ENCODE data around the gene DNAH9.

Gene DNAH9, protein sequence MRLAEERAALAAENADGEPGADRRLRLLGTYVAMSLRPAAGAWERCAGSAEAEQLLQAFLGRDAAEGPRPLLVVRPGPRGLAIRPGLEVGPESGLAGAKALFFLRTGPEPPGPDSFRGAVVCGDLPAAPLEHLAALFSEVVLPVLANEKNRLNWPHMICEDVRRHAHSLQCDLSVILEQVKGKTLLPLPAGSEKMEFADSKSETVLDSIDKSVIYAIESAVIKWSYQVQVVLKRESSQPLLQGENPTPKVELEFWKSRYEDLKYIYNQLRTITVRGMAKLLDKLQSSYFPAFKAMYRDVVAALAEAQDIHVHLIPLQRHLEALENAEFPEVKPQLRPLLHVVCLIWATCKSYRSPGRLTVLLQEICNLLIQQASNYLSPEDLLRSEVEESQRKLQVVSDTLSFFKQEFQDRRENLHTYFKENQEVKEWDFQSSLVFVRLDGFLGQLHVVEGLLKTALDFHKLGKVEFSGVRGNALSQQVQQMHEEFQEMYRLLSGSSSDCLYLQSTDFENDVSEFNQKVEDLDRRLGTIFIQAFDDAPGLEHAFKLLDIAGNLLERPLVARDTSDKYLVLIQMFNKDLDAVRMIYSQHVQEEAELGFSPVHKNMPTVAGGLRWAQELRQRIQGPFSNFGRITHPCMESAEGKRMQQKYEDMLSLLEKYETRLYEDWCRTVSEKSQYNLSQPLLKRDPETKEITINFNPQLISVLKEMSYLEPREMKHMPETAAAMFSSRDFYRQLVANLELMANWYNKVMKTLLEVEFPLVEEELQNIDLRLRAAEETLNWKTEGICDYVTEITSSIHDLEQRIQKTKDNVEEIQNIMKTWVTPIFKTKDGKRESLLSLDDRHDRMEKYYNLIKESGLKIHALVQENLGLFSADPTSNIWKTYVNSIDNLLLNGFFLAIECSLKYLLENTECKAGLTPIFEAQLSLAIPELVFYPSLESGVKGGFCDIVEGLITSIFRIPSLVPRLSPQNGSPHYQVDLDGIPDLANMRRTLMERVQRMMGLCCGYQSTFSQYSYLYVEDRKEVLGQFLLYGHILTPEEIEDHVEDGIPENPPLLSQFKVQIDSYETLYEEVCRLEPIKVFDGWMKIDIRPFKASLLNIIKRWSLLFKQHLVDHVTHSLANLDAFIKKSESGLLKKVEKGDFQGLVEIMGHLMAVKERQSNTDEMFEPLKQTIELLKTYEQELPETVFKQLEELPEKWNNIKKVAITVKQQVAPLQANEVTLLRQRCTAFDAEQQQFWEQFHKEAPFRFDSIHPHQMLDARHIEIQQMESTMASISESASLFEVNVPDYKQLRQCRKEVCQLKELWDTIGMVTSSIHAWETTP (N-terminal part only)

DNA sequence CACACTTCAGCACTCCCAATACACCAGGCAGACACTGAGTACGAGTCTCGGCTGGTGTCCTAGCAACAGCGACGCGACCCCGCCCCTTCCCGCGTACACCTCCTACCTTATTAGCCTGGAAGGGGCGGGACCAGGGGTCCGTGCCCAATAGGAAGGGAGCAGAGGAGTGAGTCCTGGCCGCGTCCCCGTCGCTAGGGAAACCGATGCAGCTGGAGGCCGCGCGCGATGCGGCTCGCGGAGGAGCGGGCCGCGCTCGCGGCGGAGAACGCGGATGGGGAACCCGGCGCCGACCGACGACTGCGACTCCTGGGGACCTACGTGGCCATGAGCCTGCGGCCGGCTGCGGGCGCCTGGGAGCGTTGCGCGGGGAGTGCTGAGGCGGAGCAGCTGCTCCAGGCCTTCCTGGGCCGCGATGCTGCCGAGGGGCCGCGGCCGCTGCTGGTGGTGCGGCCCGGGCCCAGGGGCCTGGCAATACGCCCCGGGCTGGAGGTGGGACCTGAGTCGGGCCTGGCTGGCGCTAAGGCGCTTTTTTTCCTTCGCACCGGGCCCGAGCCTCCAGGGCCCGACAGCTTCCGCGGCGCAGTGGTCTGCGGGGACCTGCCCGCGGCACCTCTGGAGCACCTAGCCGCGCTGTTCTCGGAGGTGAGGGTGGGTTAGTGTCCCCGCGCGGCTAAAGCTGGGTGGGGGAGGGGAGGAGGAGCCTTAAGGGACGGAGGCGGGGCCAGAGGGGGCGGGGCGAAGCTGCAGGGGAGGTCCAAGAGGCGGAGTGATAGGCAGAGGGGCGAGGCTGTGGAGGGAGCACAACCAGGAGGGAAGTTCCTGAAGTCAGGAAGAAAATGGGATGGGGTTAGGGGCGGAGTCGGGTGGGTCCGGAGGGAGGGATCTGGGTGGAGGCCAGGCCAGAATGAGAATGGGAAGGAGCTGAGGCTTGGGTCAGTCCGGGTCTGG lies at the start of gene DNAH9:
TSS of gene DNAH9 (plus strand) at position 197 of the 948 bp plus-strand sequence. CDS start at position 226, 29 bp downstream.
- no peak for DNase-seq (ENCODE audit: low read depth)

DNA sequence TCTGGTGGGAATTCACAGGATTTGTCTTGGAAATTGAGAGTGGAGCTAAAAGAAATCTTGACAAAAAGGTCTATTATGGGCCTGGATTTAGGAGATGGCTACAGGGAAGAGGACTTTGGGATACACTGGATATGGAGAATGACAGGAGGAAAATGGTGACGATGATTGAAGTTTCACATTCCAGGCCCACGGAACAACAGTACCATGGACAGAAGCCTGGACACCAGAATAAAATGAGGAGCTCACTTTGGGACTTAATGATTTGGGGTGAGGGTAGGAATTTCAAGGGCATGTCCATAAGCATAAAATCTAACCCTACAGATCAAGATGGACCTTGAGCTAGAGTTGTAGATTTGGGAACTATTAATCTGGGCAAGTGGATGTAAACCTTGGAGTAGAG lies 47.8 kb upstream of the DNAH9 start:
- no peak for DNase-seq (ENCODE audit: low read depth)

DNA sequence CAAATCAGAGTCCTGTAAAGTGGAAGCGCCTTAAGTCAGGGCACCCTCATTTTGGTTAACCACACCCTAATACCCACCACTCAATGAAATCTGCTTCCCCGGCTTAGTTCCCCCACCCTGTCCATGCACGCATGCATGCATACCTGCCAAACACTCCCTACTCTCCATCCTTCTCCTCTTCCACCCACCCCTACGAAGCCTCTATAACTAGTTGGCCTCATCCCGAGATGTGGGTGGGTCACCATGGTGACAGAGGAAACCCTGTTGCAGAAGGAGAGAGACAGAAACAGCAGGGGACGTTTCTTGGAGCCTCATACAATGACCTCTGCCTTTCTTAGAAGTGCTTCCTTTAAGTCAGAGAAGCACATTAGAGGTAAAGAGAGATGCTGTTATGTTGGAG lies 46.8 kb upstream of the DNAH9 start:
- no peak for DNase-seq (ENCODE audit: low read depth)

DNA sequence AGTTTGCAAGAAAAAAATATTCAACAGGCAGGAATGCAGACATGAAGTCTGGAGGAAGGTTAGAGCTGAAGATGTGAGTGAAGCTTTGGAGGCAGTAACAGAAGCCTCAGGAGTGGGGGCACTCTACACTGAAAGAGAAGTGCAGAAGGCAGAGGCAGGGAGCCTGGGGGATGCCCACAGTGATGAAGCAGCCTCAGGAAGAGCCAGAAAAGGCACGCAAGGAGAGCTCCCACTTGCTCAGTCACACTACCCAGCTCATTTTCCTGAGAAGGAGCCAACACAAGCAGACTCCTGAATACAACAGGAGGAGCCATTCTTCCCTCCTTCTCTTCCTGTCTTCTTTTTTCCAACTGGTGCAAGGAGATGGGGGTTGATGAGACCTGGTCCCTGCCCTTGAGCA lies 45.1 kb upstream of the DNAH9 start:
- no peak for DNase-seq (ENCODE audit: low read depth)

DNA sequence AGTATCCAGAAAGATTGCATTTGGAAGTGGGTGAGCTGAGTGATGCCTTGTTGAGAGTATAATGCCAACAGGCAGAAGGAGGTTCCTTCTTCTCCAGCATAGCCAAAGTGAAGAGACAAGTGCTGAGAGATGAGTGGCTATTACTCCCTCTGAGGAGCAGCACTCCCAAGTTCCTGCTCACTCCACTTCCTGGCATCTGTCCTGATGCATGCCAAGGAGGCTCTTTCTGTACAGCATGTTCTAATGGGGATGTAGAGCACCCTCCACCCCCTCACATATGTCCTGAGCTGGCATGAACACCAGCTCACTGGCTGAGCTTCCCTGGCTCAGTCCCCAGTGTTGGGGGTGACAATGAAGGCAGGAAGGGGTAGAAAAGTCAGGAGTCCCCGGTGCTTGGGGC lies 44.2 kb upstream of the DNAH9 start:
- no peak for DNase-seq (ENCODE audit: low read depth)

DNA sequence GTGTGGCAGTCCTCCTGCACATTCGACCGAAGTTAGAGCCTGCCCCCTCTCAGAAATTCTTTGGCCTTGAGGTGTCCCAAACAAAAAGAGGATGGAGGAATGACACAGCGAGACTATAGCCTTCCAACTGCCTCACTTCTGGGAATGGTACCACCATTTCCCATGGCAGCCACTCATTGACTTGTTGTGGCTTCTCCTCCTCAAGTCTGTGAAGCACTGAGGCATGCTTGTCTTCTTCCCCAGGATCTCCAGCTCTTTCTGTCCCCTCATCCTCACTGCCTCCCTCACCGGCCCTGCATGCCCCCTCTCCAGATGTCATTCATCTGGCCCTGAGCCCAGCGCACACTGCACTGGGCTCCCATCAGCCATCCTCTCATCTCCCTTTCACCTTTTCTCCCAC lies 43.7 kb upstream of the DNAH9 start:
- no peak for DNase-seq (ENCODE audit: low read depth)

DNA sequence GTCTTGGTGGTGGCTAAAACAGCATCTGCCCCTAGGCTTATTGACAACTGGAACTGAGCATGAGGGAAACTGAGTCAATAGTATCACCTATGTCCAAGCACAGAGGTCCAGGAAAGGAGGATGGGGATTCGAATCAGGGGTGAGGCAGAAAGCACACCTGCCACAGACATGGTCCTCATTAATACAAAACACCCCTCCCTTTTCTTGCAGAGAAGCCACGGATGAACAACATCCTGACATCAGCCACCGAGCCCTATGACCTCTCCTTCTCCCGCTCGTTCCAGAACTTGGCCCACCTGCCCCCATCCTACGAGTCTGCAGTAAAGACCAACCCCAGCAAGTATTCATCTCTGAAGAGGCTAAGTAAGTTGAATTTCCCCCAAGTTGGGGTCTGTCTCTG lies 42.7 kb upstream of the DNAH9 start:
- DNase-seq (ENCODE audit: low read depth), result no peak

DNA sequence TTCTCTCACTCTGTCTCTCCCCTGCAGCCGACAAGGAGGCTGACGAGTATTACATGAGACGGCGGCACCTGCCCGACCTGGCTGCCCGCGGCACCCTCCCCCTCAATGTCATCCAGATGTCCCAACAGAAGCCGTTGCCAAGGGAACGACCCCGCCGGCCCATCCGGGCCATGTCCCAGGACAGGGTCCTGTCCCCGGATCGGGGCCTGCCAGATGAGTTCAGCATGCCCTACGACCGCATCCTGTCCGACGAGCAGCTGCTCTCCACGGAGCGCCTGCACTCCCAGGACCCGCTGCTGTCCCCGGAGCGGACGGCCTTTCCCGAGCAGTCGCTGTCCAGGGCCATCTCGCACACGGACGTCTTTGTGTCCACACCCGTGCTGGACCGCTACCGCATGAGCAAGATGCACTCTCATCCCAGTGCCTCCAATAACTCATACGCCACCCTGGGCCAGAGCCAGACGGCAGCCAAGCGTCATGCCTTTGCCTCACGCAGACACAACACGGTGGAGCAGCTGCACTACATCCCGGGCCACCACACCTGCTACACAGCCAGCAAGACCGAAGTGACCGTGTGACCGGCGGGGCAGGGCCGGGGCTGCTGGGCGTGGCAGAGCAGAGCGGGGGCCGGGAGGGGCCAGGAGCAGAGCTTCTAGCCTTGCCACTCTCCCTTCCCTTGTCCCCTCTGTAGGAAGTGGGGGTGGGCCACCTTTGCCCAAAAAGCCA lies 40.4 kb upstream of the DNAH9 start:
- no peak for DNase-seq (ENCODE audit: low read depth)

DNA sequence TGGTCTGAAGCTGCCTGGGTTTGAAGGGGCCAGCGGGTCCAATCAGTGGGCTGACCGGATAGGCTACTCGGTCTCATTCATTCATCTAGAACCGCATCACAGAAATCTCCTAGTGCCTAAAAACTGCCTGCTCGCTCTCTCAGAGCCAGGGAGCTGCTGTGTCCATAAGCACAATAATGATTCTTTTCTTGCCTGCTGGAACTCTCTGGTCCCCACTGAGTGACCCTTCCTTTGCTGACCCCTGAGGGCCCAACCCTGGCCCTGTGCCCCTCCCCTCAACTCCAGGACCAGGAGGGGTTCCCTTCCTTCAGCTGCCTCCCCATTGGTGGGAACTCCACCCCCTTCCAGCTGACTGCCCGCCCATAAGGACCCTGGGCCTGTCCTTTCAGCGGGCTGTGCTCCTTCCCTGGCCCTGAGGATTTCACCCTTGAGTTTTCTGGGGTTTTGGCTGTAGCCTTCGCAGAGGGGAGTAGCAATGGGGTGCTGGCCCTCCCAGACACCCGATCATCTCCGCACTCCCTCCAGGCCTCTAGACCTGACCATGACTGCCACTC lies 39.5 kb upstream of the DNAH9 start:
- DNase-seq (ENCODE audit: low read depth), result no peak

DNA sequence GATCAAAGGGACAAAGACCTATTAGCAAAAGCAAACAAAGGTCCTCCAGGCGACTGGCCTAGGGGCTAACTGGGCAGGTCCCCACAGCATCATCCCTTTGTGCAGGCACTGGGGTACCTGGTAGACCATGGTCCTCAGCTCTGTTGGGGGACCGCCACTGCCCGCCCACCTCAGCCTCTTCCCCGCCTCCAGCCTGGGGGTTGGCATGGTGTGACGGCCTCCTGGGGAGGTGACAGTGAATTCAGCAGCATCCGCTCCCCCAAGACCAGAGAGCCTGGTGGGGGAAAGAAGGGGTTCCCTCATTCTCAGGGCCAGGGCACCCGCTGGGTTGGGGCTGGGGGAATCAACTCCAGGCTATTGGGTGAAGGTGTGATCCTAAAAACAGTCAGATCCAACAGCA lies 38.7 kb upstream of the DNAH9 start:
- no peak for DNase-seq (ENCODE audit: low read depth)

DNA sequence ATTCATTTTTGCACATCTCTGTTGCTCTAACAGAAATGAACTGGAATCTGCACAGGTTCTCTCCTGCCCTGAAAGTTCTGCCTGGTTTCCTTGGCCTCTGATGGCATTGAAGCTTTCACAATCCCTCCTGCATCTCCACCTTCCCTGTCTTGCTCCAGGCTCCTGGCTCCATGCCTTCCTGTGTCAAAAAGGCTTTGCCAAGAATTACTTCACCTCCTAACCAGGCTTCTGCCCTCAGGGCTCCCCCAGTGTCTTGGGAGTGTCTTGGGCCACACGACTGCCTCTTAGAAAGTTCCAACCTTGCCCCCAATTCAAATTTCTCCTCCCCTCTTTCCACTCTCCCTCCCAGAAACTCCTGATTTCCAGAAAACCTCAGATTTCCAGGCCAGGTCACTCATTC lies 37.0 kb upstream of the DNAH9 start:
- no peak for DNase-seq (ENCODE audit: low read depth)

DNA sequence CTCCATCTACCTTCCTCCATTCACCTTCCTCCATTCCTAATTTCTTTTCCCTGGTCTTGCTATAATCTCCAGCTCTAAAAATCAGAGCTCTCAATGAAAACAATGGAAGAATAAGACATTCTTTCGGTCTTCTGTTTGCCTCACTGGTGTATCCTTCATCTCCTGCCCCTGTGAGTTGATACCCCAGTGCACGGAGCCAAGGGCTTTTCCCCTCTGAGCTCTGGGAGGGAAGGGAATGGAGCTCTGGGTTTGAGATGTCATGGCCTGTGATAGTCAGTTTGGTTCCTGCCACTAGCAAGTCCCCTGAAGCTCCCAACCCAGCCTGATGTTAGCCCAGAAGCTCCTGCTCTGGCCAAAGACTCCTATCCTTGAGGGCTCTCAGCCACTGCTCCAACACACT lies 36.6 kb upstream of the DNAH9 start:
- no peak for DNase-seq (ENCODE audit: low read depth)

DNA sequence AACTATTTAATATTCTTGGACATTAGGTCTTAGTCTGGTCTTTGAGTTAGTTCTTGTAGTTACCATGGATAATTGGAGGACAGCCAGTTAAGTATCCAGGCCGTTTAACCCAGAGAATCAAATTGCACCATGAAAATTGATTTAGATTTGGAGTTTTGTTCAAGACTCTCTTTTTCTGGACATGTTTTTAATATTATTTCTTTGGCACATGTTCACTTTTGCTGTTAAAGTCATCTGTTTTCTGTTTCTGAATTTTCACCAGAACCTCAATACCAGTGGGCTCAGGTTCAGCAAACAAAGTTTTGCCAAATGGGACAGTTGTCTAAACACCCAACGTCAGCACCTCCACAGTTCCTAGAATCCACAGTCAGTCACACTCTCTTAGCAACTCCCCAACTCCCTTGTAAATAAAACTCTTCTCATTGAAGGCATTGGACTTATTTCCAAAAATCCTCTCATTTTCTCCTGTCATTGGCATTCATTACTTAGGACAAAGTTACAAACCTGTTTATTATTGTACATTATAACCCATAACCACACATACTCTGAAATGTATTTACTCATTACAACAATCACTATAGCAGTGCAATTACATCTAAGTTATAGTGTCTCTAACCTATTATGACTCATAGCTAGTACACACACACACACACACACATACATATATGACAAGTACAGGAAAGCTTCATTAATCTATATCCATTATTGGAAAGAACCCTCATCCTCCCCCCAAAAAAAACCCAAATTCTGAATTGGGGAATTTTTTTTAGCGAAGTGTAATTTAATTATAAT lies 33.5 kb upstream of the DNAH9 start:
- DNase-seq (ENCODE audit: low read depth), result no peak

DNA sequence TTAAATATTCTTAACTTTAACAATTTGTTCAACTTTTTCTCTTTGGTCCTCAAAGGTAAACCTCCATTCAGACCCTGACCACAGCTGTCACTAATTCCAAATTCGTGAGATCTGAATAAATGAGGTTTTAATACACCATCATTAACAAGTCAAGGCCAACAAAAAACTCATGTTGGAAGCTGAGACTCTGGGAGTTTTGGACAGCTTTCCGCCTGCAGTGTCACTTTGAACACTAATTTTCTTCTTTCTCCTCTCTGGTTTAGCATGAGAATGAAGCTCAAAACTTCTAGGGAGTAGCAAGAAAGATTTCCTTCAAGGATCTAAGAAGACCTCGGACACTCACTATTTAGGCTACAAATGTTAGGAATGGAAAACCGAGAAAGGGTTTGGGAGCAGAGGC lies 32.7 kb upstream of the DNAH9 start:
- no peak for DNase-seq (ENCODE audit: low read depth)

DNA sequence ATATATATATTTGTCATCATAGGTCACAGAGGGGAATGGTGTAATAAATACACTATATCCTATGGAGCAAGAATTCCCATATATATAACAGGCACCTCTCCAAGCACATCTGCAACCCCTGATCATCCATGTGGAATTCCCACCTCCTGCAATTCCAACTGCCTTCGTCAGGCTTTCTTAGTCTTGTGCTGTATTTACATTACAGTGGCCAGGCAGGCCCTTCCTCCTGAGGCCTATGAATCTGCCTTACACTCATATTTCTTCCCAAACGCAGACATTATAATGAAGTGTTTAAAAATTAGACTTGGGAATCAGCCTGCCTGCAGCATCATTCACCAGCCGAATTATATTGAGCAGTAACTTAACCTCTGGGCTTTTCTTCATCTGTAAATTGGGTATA lies 19.3 kb upstream of the DNAH9 start:
- DNase-seq (ENCODE audit: low read depth), result no peak

DNA sequence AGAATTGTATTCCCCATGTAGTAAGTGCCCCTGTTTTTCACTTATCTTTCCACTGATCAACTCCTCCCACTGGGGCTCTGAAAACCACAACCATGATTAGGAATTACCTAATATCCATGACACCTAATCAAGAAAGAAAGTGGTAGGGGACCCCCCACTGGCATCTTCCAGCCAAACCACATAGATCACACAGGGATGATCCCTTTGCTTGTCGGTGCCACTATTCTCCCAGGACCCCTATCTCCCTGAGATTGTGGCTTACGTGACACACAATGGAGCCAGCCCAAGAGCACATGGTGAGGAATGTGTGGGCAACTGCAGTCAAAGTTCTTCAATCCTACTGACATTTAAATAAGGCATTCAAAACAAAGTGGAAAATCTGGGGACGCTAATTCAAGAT lies 17.6 kb upstream of the DNAH9 start:
- DNase-seq (ENCODE audit: low read depth), result no peak

DNA sequence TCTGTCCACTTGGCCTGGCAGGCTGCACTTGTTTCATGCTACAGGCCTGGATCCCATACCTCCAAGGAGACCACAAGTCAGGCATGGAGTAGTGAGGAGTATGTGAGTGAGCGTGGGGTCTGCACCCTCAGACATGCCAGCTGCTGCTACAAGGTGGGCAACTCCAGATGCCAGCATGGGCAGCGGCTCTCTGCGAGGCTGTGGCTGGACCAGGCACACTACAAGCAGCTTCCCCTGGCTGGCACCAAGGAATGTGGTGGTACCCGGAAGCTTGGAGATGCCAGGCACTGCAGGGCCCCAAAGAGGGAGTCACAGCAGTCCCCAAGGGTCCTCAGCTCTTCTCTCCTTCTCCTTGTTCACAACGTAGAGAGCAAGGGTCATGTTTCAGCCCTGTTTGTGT lies 16.1 kb upstream of the DNAH9 start:
- DNase-seq (ENCODE audit: low read depth), result no peak

DNA sequence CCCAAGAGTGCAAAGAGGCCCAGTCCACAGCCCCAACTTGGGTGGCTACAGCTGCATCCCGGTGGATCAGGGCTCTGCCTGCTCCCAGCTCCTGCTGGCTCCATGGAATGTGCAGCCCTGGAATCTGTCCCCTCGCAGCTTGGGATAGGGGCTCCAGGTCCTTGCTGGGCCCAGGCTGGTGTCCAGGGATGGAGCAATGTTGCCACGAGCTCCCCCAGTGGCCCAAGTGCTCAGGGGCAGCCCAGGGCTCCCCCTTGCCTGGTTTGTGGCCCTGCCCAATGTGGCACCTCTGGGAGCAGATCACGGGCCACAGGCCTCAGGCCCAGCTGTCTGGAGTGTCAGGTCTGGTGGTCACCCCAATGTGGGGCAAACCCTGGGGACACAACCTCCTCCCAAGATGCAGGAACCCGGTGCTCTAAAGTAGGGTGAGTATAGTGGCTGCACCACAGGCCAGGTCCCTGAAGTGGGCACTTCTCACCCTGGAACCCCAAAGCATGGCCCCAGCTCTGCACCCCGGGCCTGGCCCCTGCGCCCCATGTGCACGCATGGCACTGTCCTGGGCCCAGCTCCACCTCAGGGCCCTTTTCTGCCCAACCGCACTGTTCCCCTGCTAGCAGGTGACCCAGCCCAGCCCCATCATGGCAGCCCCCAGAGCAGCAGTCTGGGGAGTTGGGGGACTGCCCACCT lies 14.8 kb upstream of the DNAH9 start:
- DNase-seq (ENCODE audit: low read depth), result no peak

DNA sequence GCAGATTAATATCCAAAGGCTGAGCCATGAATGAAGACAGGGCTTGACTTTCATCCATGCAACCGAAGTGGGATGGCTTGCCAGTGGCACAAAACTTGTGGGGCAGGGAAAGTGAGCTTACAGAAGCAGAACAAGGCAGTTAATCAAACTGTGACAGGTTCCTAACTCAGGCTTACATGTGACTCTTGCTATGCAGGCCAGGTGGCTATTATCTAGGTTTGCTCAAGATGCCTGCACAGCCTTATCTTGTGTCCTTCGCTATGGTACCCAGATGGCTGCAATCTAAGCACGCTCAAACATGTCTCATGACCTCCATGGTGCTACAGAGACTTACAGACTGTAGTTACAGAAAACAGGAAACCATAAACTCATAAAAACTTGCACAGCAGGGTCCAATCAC lies 8.6 kb upstream of the DNAH9 start:
- DNase-seq (ENCODE audit: low read depth), result no peak

All from GM04504 (cell line).